Ramos (cell line): ENCODE results near the gene ENO4.

Source experiments
- in situ Hi-C: fragments of 300-500 bp; cut with MboI; formaldehyde crosslinking; loops from one replicate; pipeline ENCODE4 v1.14.3; 2022; ENCODE audit warnings: low sequenced_read_pairs; ENCODE audit not compliant: unreplicated experiment

Gene ENO4

GRCh38 chr10:116866066-116866465 is 16.8 kb downstream of the ENO4 start:
- in situ Hi-C loops = no loop called here

DNA sequence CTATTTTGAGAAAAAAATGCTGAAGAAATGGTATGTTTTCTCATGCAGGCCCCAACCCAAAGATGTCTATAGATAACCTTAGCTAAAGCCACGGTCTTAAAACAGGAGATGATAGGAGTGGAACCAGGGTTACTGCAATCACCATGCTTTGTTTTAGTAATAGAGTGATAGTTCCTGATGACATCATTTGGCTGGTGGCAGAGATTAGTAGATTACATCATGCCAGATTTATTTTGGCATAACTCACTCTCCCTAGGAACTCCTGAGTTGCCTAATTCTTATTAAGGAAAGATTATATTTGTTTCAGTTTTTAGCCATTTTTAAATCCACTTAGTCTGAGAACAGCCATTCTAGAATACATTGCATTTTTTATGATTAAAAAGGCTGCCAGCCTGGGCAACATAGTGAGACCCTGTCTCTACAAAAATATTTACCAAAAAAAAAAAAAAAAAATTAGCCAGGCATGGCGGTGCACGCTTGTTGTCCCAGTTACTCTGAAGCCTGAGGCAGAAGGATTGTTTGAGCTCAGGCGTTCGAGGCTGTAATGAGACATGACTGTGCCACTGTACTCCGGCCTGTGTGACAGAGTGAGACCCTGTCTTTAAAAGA is 17.8 kb downstream of the ENO4 start:
- in situ Hi-C loops = no loop called here

DNA sequence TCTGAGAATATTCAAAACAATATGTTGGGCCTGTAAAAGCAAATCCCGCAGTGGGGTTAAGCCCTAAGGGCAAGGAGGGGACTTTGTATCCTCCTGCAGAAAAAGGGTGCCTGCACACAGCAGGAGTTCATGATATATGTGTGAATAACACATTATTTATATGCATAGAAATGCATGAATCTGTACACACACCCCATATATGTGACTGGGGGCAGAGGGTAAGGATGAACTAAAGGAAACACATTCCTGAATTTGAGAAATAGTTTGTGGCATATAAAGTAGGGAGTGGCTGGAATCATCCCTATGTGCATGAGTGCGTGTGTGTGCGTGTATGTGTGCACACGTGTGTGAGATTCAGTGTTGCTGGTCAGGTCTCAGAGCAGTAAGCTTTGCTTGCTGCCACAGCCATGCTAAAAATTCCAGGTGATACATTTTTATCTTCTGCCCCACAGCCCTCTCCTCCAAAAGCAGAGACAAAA is 18.9 kb downstream of the ENO4 start:
- in situ Hi-C loops = no loop called here

- in situ Hi-C loops = no loop called here
Measured at GRCh38 chr10:116868722-116869121, 19.4 kb downstream of the ENO4 start.

DNA sequence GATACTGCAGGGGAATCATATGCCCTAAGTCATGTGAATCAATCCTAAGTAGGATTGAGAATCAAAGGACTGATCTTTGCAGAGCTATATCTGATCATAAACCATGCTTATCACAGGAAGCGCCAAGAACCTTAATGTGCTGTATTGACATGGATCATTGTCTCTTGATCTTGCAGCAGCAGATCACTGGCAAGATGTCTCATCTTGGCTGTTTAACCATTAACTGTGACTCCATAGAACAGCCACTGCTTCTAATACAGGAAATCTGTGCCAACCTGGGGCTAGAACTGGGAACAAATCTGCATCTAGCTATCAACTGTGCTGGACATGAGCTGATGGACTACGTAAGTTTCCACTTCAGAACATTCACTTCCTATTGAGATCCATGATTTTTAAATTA is 21.6 kb downstream of the ENO4 start:
- in situ Hi-C loops = no loop called here

DNA sequence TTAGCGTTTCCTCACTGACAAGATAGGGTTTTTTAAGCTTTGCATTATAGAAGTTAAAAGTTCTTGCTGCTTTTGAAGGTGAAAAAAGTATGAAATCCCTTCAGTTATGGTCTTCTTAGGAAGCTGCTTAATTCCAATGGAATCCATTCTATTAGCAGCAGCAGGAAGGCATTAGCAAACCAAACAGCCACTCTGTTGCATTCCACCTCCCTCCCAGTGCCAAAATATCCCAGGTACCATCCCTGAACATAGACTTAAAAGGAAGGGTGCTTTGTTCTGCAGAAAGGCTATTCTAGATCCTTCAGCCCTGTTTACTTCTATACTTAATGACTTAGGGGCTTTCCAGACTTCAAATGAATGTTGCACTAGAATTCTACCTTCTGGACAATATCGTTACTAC is 23.8 kb downstream of the ENO4 start:
- in situ Hi-C loops = no loop called here

- in situ Hi-C loops = no loop called here
Measured at GRCh38 chr10:116875897-116876296, 26.6 kb downstream of the ENO4 start.

DNA sequence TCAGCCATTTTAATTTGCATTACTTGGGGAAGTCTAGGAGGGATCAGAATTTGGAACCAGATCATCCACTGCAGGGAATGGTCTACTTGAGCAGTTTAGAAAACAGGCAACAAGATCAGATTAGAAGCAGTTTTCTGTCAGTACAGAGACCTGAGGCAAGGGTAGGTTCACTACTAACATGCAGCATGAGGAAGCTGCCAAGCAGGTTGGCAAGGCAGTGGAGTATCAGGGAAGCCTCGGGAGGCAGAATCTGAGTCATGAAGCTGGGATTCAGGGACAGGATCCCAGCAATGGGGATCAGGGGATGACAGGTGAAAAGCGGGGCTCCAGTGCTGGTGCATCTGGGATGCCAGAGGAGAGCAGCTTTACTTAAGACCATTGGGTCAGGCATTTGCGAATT is 28.1 kb downstream of the ENO4 start:
- in situ Hi-C loops = no loop called here

- in situ Hi-C loops = no loop called here
Measured at GRCh38 chr10:116878123-116878522, 28.8 kb downstream of the ENO4 start.

GRCh38 chr10:116879817-116880216 is 30.5 kb downstream of the ENO4 start:
- in situ Hi-C loops = no loop called here

DNA sequence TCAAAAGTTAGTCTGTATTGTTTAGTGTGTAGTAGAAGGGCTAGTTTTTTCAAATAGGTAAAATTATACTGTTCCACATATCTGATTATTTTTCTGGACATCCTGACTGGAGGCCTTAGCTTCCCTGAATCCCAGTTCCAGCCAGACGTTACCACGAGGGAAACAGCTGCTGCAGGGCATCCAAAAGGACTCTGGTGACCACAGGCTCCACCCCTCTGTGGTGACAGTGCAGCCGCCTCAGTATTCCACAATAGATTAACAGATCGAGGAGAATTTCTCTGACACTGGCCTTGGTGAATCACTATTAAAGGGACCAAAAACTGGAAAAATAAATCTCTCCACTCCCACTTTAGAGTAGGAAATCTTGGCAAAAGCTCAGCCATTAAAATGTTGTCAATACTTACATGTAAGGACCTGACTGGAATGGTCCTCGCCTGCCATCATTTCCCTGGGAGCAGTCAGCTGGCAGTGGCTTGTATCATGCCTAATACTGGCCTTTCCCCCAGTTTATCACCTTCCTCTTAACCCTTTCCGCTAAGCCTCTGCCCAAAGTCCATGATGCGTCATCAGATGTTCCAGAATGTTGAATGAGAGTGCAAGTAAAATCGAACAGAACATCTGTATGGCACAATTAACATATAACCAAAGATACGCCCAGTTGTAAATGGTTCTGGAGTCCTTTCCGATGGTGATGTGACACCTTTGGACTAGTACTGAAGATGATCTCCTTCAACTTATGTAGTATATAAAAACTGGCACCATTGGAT is 31.6 kb downstream of the ENO4 start:
- in situ Hi-C loops = no loop called here

DNA sequence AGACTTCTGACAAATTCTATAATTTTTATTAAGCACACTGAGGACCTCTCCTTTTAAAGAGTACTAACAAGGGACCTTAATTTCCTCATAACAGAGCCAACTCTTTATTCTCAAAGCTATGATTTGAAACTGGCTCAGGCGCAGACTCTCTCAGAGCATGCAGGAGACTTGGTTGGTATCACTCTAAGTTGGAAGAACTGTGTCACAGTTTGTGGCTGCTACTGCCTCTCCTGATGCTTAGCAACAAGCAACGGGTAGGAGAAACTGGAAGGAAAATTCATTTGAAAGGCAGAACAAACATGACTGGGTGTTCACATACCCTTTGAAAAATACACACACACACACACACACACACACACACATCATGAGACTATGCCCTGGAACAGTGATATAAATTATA is 33.3 kb downstream of the ENO4 start:
- in situ Hi-C loops = no loop called here

DNA sequence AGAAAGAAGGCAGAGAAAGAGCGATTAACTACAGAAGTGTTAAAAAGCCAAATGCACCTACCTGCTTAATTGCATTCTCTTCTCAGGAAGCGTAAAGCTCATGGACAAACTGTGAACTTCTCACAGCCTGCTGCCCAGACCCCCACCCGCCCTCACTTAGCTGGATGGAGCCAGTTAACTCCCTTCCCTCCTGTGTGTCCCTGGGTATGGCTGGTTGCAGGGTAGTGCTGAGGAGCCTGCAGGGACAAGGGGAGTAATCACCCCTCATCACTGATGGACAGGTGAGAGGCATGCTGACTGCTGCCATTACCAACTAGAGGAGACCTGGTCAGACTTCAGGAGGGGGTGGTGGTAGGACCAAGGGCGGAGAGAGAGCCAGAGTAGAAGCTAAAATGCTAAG is 37.5 kb downstream of the ENO4 start:
- in situ Hi-C loops = no loop called here

DNA sequence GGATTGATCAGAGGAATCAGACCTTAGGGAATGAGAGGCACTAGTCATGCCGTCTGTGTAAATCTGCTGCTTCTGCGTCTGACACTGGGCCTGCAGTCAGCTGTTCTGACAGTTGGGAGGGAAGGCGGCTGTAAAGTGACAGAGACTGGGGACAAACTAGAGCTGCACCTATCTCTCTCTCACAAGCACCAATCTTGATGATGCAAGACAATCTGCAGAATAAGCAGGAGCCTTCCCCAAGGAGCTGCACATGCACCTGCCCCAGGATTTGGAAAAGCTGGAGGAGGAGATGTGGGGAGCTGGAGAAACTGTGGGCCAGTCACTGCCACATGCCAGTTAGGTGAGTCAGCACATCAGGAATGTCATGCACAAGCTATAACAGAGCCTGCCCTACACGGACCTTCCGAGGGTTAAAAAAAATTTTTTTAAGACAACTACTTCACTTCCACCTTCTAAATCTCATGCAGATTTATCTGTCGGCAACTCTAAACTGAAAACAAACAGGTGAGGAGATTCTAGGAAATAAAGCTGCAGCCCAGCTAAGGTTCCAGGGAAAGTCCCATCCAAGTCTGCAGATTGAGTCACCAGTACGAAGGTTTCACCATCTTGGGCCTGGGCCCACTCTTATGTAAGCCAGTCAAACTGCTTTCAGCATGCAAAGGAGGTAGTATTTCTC is 39.2 kb downstream of the ENO4 start:
- in situ Hi-C loops = no loop called here

- in situ Hi-C loops = no loop called here
Measured at GRCh38 chr10:116889066-116889465, 39.8 kb downstream of the ENO4 start.

DNA sequence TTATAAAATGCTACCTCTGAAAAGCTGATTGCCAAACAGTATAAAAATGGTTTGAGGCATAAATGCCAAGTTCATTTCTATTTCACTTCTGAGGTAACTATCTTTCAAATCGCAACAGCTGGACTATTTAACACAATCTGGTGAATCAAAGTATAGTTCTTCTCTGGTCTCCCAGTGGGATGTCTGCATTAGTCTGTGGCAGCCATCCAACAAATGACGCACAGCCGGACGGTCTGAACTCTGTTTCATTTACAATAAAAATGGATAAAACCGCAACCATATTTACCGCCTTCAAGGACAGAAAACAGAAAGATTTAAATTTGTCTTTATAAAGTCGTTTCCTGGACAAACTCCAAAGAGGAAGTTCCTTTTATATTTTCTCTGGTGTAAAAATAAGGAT is 41.9 kb downstream of the ENO4 start:
- in situ Hi-C loops = no loop called here

GRCh38 chr10:116892907-116893685 is 43.8 kb downstream of the ENO4 start:
- in situ Hi-C loops = no loop called here

- in situ Hi-C loops = no loop called here
Measured at GRCh38 chr10:116893686-116894037, 44.4 kb downstream of the ENO4 start.

DNA sequence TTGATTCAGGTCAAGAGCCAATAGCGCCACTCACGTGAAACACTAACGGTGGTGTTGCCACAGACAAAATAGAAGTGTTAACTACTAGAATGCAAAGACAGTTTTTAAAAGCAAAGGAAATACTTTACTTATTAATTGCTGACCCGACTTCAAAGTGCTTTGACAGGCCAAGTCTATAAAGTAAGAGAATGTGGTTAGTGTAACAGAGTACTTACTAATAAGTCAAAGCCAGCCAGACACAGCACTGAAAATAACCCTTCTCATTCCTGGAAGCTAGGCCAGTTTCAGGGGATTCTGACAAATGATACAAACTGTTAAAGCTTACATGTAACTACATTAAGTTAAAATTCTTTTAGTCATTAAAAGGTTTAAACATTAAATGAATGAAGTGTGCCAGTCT is 50.3 kb downstream of the ENO4 start:
- in situ Hi-C loops = no loop called here

DNA sequence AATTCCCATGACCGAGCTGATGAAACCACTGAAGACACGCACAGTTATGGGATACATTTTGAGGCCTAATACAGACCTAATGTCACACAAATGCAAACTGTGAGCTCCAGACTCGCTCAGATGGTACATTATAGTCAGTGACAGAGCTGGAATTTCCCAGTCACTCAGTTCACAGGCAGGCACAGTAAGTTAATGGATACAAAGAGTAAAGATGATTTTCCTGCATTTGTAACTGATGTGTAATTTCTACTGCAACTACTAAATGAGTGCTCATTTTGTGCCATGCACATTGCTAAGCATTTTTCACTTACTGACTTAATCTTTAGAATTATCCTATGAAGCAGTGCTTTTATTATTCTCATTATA is 56.5 kb downstream of the ENO4 start:
- in situ Hi-C loops = no loop called here
